RWPE2 (cell line): ENCODE results near the gene CLCN1.

Experiments used
- ATAC-seq: fragments of 200-7000 bp; cut with Tn5 transposase; 3 replicates; pipeline ENCODE4 v1.9.1; 2021; ENCODE audit warnings: low read depth
- DNase-seq: peaks from one replicate; pipeline ENCODE4 v3.0.0-alpha.2; 2020; ENCODE audit warnings: low spot score
- H3K27ac ChIP-seq: fragments of 450-650 bp; 2 replicates; pipeline ENCODE4 v1.5.1; 2017; ENCODE audit warnings: mild to moderate bottlenecking; ENCODE audit not compliant: poor library complexity, severe bottlenecking
- H3K27me3 ChIP-seq: fragments of 250-450 bp; sonication (Bioruptor Pico); 2 replicates; pipeline ENCODE4 v1.5.1; 2021; ENCODE audit warnings: mild to moderate bottlenecking, moderate library complexity; ENCODE audit not compliant: insufficient read depth, poor library complexity, severe bottlenecking
- H3K36me3 ChIP-seq: fragments of 250-450 bp; sonication (Bioruptor Pico); 2 replicates; pipeline ENCODE4 v1.5.1; 2020; ENCODE audit warnings: low read depth, mild to moderate bottlenecking, moderate library complexity
- H3K4me1 ChIP-seq: fragments of 250-450 bp; sonication (Bioruptor Pico); 2 replicates; pipeline ENCODE4 v1.5.1; 2021; ENCODE audit warnings: mild to moderate bottlenecking, moderate library complexity; ENCODE audit not compliant: insufficient read depth, poor library complexity, severe bottlenecking
- H3K4me3 ChIP-seq: fragments of 250-450 bp; sonication (Bioruptor Pico); 2 replicates; pipeline ENCODE4 v1.5.1; 2021; ENCODE audit warnings: mild to moderate bottlenecking, moderate library complexity; ENCODE audit not compliant: severe bottlenecking
- H3K9me3 ChIP-seq: fragments of 250-450 bp; sonication (Bioruptor Pico); 2 replicates; pipeline ENCODE4 v1.5.1; 2021; ENCODE audit warnings: mild to moderate bottlenecking, moderate library complexity; ENCODE audit not compliant: severe bottlenecking
- CTCF ChIP-seq: fragments of 450-650 bp; IDR thresholded peaks from one replicate; pipeline ENCODE4 v1.5.1; 2017; ENCODE audit warnings: mild to moderate bottlenecking, moderate library complexity; ENCODE audit not compliant: poor library complexity, severe bottlenecking

Gene CLCN1

GRCh38 chr7:143379611-143380259 is 63.8 kb downstream of the CLCN1 start:
- no peak for DNase-seq
- Histone ChIP-seq H3K4me1 (peaks cover 27% of the 10 kb centered on the region), H3K4me3 (peak overlapping the region; percentile 91), H3K9me3 (no peaks in the 10 kb centered on the region), H3K27me3 (no peaks in the 10 kb centered on the region), H3K36me3 (peaks cover 28% of the 10 kb centered on the region), H3K27ac (peak overlapping the region; percentile 92)
- no peak for TF ChIP-seq CTCF
- no peak; the same call in 2 of the 3 replicates for ATAC-seq

- Histone ChIP-seq H3K36me3 (peaks cover 33% of the 10 kb centered on the region), H3K27ac (peak overlapping the region; percentile 92), H3K27me3 (no peaks in the 10 kb centered on the region), H3K4me1 (peaks cover 22% of the 10 kb centered on the region), H3K4me3 (peak overlapping the region; percentile 91), H3K9me3 (no peaks in the 10 kb centered on the region)
- DNase-seq = no peak
- peak; percentile 93 for TF ChIP-seq CTCF
- peak; percentile 29 for ATAC-seq
These were observed 64.3 kb downstream of the CLCN1 start for GRCh38 chr7:143380260-143380645.

GRCh38 chr7:143380646-143381426 is 64.9 kb downstream of the CLCN1 start, which contains the start of gene ZYX:
ZYX (plus strand) TSS chr7:143381345; CDS start chr7:143381572, 227 bp downstream.
- Histone ChIP-seq H3K36me3 (peaks cover 38% of the 10 kb centered on the region), H3K27ac (peak within 1 kb of the TSS; percentile 92), H3K27me3 (no peaks in the 10 kb centered on the region), H3K9me3 (no peaks in the 10 kb centered on the region), H3K4me1 (peaks cover 19% of the 10 kb centered on the region), H3K4me3 (peak within 1 kb of the TSS; percentile 91)
- DNase-seq (peak; percentile 94), ATAC-seq (peak; percentile 72)
- TF ChIP-seq CTCF = peak; percentile 1

GRCh38 chr7:143381427-143382125 is 65.7 kb downstream of the CLCN1 start:
- peaks cover 45% of the 10 kb centered on the region for H3K36me3 ChIP-seq
- H3K4me3 ChIP-seq = peak overlapping the region; percentile 91
- H3K27me3 ChIP-seq = no peaks in the 10 kb centered on the region
- DNase-seq (no peak), ATAC-seq (peak; percentile 3; the same call in 1 of the 3 replicates)
- H3K4me1 ChIP-seq = peaks cover 19% of the 10 kb centered on the region
- TF ChIP-seq CTCF = no peak
- no peaks in the 10 kb centered on the region for H3K9me3 ChIP-seq
- peak overlapping the region; percentile 92 for H3K27ac ChIP-seq
